Uterus (tissue), 4 donors: ENCODE data around the gene LRP3. TPM values are rescaled to one million over a fixed set of nuclear protein-coding genes. Genes with fewer than 3 reads are reported as not detected.

Experiments
- DNase-seq, 2 donors: peaks; one replicate each; pipeline ENCODE4 v3.0.0-alpha.2; 2019 to 2020
- H3K27ac ChIP-seq, 2 donors: fragments of 200-600 bp; sonication (generic); 1 replicate in 1 of 2; 2 replicates in 1 of 2; pipeline ENCODE4 v1.5.1; 2016 to 2018
- H3K27me3 ChIP-seq, 2 donors: fragments of 200-600 bp; sonication (generic); one replicate each; pipeline ENCODE4 v1.5.1; 2018 to 2019; ENCODE audit warnings: control low read depth in 1 of 2
- H3K36me3 ChIP-seq, 2 donors: fragments of 200-600 bp; sonication (generic); one replicate each; pipeline ENCODE4 v1.5.1; 2019; ENCODE audit warnings: control low read depth in 1 of 2
- H3K4me1 ChIP-seq, 2 donors: fragments of 200-600 bp; sonication (generic); one replicate each; pipeline ENCODE4 v1.5.1; 2018 to 2019; ENCODE audit warnings: control low read depth in 1 of 2
- H3K4me3 ChIP-seq, 2 donors: fragments of 200-600 bp; sonication (generic); 1 replicate in 1 of 2; 2 replicates in 1 of 2; pipeline ENCODE4 v1.5.1; 2018 to 2019; ENCODE audit warnings: mild to moderate bottlenecking in 1 of 2
- H3K9me3 ChIP-seq, 2 donors: fragments of 200-600 bp; sonication (generic); one replicate each; pipeline ENCODE4 v1.5.1; 2019; ENCODE audit warnings: control low read depth in 1 of 2
- CTCF ChIP-seq, 4 experiments: fragments of 200-600 bp in 2 of 4; fragments of 450-650 bp in 2 of 4; sonication (generic) in 2 of 4; IDR thresholded peaks; one replicate each; pipeline ENCODE4 v1.5.1; 2016 to 2019; ENCODE audit warnings: antibody characterized with exemption in 4 of 4, mild to moderate bottlenecking in 2 of 4, moderate library complexity in 1 of 4
- POLR2A ChIP-seq, 2 donors: fragments of 450-650 bp; IDR thresholded peaks; one replicate each; pipeline ENCODE4 v1.6.1; 2016; ENCODE audit warnings: antibody characterized with exemption in 2 of 2, mild to moderate bottlenecking in 1 of 2, moderate library complexity in 1 of 2
- intact Hi-C: fragments of 100-400 bp; cut with DNase I; formaldehyde crosslinking; loops from one replicate; pipeline ENCODE4 v1.15.1; 2023; ENCODE audit warnings: low total_unique reads
- total RNA-seq, 4 donors: library from RNA; depleted of rRNA in 3 of 4; stranded (reverse); fragments of >200 nt in 3 of 4; gene quantifications; one replicate each; pipeline versions ENCODE4 v1.1.0 to v1.2.4, GENCODE V29; 2014 to 2023
- donor health status: DM: yes; HTN: yes; CAD: no.

The LRP3 gene
- total RNA-seq, 4 donors from 2014 or later: 5.9 to 26.9 (median 23.3) TPM

GRCh38 chr19:33205531-33206260 lies 11.6 kb downstream of the LRP3 start:
- intact Hi-C loops: no loop called here
- no peak for TF ChIP-seq POLR2A (IDR thresholded peaks at IDR 0.05)
- no peak for TF ChIP-seq CTCF (IDR thresholded peaks at IDR 0.05)
- DNase-seq: no peak
- Histone ChIP-seq H3K4me3 (no peak overlapping the region), H3K36me3 (no peaks in the 10 kb centered on the region), H3K4me1 (no peaks in the 10 kb centered on the region), H3K9me3 (no peaks in the 10 kb centered on the region), H3K27me3 (no peaks in the 10 kb centered on the region), H3K27ac (no peak overlapping the region)

DNA sequence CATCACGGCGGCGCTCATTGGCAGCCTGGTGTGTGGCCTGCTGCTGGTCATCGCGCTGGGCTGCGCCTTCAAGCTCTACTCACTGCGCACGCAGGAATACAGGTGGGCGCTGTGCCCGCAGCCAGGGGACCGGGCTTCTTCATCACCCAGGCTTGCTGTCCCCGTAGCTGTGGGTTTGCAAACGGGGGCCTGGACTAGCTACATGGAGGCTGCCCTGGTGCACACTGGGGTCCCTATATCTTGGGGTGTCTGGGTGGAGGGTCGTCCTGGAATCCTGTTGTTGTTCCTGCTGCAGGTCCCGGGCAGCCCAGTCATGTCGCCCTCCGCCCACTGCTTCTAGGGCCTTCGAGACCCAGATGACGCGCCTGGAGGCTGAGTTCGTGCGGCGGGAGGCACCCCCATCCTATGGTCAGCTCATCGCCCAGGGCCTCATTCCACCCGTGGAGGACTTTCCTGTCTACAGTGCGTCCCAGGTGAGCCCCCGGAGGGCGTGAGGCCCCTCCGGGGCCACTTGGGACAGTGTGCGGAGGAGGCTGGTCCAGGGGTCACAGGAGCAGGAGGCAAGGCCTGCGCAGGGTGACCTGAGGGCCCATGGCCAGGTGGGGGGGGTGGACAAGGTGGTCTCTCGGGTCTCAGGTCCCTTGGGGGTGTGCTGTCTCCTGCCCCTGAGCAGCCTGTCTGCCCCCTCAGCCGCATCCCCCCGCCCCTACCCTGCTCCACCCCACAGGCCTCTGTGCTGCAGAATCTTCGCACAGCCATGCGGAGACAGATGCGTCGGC lies 12.3 kb downstream of the LRP3 start:
- H3K4me3 ChIP-seq: no peak overlapping the region
- H3K36me3 ChIP-seq: no peaks in the 10 kb centered on the region
- no peaks in the 10 kb centered on the region for H3K4me1 ChIP-seq
- no peaks in the 10 kb centered on the region for H3K9me3 ChIP-seq
- no peak overlapping the region for H3K27ac ChIP-seq
- DNase-seq: no peak
- intact Hi-C loops: no loop called here
- H3K27me3 ChIP-seq: no peaks in the 10 kb centered on the region
- TF ChIP-seq CTCF (IDR thresholded peaks at IDR 0.05) (no peak), POLR2A (IDR thresholded peaks at IDR 0.05) (no peak)

GRCh38 chr19:33207040-33207620 lies 13.0 kb downstream of the LRP3 start:
- TF ChIP-seq CTCF (IDR thresholded peaks at IDR 0.05) (no peak), POLR2A (IDR thresholded peaks at IDR 0.05) (no peak)
- H3K27me3 ChIP-seq: no peaks in the 10 kb centered on the region
- no peaks in the 10 kb centered on the region for H3K4me1 ChIP-seq
- H3K4me3 ChIP-seq: no peak overlapping the region
- intact Hi-C loops: no loop called here
- no peak for DNase-seq
- H3K27ac ChIP-seq: no peak overlapping the region
- no peaks in the 10 kb centered on the region for H3K9me3 ChIP-seq
- no peaks in the 10 kb centered on the region for H3K36me3 ChIP-seq

DNA sequence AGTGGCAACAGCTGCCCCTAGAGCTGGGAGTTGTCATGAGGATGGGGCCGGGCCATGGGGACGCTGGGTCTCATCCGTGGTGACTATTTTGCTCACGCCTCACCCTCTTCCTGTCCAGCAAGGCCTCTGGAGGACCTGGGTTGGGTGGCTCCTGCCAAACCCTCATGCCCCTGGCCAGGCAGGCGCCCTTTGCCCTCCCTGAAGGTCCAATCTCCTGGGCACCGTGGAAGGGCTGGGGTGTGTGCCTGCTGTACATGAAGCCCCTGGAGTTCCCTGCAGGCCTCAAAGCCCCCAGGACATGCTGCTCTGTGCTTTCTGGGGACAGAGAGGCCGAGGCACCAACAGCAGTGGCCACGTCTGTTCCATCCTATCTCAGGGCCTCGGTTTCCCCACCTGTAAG lies 13.8 kb downstream of the LRP3 start:
- intact Hi-C loops: no loop called here
- Histone ChIP-seq H3K27me3 (no peaks in the 10 kb centered on the region), H3K9me3 (no peaks in the 10 kb centered on the region), H3K4me3 (no peak overlapping the region), H3K4me1 (no peaks in the 10 kb centered on the region), H3K36me3 (no peaks in the 10 kb centered on the region), H3K27ac (no peak overlapping the region)
- DNase-seq: no peak
- TF ChIP-seq CTCF (IDR thresholded peaks at IDR 0.05) (no peak), POLR2A (IDR thresholded peaks at IDR 0.05) (no peak)

GRCh38 chr19:33208371-33208895 lies 14.3 kb downstream of the LRP3 start:
- Histone ChIP-seq H3K4me3 (no peak overlapping the region), H3K27me3 (no peaks in the 10 kb centered on the region), H3K4me1 (no peaks in the 10 kb centered on the region), H3K9me3 (no peaks in the 10 kb centered on the region), H3K27ac (no peak overlapping the region), H3K36me3 (no peaks in the 10 kb centered on the region)
- no peak for DNase-seq
- TF ChIP-seq CTCF (IDR thresholded peaks at IDR 0.05) (no peak), POLR2A (IDR thresholded peaks at IDR 0.05) (no peak)
- intact Hi-C loops: no loop called here
